HG03575 (cell line): Measurements from ENCODE around the gene LAMB3.

ENCODE experiments used
- ATAC-seq: cut with Tn5 transposase; IDR thresholded peaks from one replicate; pipeline ENCODE4 v1.9.1; 2021; ENCODE audit not compliant: unreplicated experiment, insufficient number of reproducible peaks, low FRiP score; ENCODE audit errors: extremely low read depth

The LAMB3 gene

DNA sequence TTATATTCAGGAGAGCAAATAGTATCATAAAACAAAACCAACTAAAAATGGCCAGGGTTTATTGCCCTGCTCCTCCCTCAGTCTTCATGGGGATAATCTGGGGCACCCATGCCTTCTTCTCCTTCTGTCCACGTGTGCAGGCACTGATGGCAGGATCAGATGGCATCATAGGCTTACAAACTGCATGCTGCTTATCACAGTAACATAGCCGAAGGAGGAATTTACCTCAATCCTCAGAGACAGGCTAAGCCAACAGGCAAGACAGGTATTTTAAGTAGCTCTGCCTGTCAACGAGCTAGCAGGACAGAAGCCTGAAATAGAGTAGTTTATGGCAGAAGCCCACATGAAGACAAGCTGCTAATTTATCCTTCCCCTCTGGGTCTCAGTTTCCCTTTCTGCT, 9.4 kb downstream of the LAMB3 start:
- ATAC-seq: no peak

DNA sequence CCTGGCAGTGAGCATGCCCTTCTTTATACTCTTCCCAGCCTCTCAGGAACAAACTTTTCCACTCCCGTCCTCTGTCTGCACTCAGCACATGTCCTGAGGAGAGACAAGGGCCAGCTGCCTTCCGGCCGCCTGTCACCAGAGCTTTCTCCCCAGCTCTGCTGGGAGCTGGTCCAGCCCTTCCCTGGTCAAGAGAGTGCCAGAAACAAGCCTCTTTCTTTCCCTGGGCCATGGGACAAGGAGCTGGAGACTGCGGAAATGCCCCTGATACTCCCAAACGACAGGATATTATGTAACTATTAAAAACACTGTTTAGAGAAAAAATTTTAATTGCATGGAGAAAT, 10.4 kb downstream of the LAMB3 start:
- ATAC-seq: no peak

DNA sequence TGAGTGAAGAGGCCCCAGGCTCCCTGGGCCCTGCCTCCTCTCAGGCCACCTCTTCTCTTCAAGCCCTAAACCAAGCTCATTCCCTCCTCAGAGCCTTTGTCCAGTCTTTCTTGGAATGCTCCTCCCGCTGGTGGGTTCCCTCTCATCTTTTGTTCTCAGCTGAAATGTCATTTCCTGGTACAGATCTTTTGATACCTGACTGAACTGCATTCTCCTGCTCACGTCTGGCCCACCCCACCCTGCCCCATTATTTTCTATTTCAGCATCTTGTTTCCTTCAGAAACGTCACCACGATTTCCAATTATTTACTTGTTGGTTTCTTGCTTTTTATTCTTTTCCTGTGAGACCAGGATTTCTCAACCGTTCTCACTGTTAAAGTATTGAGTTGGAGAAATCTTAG, 16.4 kb downstream of the LAMB3 start:
- ATAC-seq: no peak

DNA sequence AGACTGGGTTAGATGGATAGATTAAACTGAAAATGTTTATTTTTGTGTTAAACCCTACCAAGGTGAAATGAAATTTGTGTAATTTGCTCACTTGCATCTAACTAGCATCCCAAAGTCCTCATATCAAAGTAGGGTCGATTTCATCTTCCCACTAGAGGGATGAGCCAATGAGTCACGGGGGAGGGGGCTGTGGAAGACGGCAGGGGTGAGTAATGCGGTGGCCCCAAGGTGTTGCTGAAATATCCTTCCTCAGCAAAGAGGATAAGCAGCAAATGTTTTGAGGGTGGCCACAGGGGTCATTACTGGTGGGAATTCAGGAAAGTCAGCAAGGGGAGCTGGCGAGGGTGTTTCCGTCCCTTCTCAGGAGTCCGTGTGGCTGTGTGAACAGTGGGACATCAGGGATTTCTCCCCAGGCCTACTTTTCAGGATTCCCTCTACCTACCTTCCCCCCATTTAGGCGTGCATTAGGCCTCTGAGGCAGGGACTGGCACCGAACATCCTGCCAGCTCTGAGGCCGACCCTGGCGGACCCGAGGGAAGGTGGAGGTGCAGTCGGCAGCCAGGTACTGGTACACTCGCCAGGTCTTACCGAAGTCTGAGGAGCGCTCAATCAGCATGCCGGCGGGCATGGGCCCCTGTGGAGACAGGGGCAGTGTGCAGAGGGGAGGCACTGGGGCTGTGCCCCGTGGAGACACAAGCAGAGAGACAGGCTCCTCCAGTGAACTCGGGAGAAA, 18.1 kb downstream of the LAMB3 start:
- no peak for ATAC-seq

DNA sequence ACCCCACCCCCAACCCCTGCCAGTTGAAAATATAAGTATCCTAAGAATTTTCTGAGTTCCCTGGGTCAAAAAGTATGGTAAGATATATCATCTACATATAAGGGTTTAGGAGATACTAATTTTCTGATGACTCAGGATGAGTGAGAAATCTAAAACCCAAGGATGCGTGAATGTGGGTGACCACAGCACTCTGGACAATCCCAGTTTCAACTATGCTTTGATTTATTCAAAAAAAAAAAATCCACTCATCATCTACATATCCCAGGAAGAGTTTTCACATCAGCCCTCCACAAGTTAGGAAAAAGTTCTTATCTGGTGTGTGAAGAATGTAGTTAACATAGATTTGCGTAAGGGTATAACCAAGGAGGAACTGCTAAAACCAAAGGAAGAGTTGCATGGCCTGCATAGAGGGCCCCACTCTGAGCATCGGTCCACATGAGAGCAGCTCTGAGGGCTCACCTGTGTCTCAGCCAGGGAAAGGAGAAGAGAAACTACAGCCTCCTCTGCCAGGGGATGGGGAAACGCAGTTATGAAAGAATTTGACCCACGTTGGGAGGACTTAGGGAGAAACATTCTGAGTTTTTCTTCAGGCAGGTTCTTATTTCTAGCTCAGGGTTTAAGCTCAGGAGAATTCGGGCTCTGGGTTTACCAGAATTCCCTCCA, 18.8 kb downstream of the LAMB3 start:
- ATAC-seq: no peak

DNA sequence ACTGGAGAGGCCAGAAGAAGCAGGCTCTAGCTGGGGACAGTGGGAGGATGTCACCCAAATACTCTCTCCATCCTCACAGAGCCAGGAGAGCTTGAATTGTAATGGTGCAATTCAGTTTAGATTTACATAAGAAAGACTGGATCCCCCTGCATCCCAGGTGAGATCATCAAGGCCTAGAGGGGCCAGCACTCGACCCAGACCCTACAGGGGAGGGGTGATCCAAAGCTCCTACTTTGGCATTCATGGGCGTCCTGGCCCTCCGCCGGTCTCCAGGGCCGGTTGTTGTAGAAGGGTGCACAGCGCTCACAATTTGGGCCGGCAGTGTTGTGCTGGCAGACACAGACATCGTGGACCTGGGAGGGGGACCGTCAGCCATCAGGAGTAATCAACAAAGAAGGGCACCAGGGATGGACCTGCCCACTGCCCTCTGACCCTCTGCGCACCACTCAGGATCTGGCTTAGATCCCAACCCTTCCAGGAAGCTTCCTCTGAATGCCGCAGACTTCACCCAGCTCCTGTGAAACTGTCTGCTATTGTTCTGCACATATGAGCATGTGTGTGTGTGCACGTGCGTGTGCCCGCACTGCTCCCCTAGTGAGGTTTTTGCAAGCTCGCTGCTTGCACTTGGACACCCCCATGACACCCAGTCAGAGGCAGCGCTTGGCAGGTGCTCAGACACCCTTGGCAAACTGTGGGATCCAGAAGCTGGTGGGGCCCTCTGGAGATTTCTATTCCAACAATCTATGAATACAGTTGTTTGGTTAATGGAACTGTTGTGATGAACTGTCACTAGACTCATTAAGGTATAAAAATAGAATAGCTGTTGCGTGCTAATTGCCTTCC, 21.6 kb downstream of the LAMB3 start:
- ATAC-seq: no peak

DNA sequence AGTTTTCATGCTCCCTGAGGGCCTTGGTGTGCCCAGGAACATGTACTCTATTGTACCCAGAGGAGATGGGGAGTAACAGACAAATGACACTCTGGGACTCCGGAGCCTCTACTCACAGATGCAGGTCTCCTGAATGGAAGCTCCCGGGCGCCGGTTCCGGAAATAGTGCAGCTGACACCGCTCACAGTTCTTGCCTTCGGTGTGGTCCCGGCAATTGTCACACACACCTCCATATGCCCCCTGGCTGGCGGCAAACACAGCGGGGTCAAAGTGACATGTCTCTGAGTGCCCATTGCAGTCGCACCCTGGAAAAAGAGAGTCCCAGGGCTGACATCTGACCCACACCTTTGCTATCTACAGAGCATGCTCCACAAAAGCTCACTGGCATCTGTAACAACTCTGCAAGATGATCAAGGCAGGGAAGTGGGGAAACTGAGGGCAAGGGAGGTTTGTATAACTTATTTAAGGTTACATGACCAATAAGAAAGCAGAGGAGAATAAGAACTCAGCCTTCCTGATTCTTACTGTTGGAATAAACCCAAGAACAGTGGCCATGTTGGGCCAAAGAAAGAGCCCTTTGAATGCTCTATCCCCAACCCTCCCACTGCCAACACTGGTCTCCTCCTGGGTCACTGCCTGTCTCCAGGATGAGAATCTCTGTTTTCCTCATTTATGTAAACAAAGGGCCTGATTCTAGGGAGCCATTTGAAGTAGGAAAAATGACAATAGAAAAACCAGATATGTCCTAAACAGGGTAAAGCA, 22.4 kb downstream of the LAMB3 start:
- no peak for ATAC-seq

DNA sequence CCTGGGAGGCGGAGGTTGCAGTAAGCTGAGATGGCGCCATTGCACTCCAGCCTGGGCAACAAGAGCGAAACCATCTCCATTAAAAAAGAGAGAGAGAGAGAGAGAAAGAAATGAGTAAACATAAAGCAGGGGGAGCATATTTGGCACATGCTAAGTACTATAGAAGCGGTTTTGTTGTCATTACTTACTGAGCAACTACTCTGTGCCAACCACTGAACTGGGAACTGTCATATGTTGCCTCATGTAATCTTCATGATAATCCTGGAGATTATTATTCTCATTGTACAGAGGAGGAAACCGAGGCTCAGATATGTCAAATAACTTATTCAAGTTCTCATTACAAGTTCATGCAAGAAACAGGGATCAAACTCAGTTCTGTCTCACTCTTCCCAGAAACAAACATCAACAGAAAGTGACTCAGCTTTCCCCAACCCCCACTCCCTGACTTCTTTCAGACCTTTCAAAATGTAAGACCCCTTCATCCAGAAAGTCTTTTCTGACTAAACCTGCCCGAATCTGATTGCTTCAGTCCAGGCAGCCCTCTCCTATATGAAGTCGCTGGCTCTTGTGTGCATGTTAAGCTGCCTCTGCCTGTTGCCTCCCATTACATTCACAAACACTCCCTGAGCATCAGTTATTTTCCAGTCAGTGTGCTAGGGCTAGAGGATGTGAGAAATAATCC, 23.5 kb downstream of the LAMB3 start:
- ATAC-seq: no peak

DNA sequence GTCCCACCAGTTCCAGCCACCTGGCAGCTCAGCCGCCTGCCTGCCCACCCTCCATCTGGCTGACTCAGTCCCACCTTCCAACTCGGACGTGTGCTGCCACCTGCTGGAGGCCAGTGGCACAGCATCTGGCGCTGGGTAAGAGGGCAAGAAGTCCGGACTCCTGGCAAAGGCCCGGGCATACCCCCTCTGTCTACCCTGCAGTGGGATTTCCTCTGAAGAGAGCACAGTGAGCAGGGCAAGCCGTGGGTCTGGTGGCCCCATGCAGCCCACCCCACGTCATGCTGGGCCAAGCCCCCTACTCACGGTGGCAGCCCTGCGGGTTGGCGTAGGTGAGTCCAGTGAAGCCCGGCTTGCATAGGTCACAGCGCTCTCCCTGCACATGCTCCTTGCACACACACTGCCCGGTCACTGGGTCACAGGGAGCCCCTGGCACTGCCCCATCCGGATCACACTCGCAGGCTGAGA, 24.5 kb downstream of the LAMB3 start:
- ATAC-seq: peak; percentile 73

DNA sequence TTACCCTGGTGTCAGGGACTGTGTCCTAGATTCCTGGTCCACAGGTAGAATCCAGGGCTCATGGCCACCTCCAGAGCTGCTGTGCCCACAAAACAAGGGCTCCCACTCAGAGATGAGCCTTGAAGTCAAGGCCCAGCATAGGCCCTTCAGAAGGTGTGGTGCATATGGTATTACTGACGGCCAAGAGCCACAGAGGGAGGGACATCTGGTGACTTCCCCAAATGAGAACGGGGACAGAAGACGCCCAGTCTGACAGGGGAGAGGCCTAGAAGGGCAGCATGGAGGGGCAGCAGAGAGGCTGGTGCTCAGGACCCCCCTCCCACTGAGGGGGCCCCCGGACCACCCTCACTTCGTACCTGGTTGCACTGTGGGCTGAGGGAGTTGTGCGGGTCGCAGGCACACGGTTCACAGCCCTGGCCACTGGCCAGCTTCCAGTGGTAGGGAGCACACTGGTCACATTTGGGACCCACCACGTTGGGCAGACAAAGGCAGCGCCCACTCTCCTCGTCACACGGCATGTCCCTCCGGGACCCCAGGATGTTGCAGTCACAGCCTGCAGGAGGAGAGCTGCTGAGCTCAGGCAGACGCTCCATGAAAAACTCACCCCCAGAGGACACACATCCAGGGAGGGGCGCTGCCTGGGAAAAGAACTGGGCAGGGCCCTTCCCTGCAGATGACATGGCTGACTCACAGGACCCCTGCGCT, 25.0 kb downstream of the LAMB3 start:
- peak; percentile 19 for ATAC-seq

DNA sequence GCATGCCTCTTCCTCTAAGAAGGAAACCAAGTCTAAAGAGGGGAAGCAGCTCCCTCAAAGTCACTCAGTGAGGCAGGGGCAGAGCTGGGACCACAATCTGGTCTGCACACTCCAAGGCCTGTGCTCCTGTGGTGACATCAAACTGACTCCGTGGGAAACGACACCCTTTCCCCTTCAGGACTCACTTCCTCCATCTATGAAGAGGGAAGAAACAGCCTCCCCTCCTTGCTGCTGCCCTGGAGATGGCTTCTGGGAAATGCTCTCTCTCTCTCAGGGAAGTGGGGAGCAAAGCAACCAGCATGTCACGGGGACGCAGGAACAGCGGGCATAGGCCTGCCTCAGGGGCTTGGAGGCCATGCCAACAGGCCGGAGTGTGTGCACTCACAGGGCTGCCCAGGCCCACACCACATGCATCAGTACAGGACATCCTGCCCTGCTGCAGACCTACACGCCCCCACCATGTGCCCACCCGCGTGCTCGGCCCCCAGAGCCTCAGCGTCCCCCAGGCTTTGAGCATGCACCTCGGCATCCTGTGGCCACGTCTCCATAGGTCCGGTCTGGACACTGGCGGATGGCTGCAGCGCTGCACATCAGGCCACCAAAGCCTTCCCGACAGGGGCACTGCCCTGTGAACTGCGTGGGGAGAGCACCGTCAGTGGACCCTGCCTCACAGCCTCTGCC, 25.7 kb downstream of the LAMB3 start:
- ATAC-seq: no peak

DNA sequence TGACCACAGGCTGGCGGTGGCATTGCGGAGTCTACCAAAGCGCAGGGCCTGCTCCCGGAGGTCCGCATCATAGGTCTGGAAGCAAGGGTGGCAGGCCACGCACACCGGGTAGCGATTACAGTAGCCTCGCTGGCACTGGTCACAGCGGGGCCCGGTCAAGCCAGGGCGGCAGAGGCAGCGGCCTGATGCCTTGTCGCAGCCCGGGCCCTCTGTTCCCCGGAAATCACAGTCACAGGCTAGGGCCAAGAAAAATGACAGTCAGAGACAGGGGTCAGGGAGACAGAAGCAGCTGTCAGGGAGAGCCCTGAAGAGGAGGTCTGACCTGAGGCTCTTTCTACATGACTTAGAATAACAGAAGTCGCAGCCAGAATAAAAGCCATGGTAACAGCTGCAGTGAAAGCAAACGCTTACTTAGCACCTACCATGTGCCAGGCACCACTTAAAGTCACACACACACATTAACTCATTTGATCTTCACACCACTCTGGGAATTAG, 26.4 kb downstream of the LAMB3 start:
- no peak for ATAC-seq

DNA sequence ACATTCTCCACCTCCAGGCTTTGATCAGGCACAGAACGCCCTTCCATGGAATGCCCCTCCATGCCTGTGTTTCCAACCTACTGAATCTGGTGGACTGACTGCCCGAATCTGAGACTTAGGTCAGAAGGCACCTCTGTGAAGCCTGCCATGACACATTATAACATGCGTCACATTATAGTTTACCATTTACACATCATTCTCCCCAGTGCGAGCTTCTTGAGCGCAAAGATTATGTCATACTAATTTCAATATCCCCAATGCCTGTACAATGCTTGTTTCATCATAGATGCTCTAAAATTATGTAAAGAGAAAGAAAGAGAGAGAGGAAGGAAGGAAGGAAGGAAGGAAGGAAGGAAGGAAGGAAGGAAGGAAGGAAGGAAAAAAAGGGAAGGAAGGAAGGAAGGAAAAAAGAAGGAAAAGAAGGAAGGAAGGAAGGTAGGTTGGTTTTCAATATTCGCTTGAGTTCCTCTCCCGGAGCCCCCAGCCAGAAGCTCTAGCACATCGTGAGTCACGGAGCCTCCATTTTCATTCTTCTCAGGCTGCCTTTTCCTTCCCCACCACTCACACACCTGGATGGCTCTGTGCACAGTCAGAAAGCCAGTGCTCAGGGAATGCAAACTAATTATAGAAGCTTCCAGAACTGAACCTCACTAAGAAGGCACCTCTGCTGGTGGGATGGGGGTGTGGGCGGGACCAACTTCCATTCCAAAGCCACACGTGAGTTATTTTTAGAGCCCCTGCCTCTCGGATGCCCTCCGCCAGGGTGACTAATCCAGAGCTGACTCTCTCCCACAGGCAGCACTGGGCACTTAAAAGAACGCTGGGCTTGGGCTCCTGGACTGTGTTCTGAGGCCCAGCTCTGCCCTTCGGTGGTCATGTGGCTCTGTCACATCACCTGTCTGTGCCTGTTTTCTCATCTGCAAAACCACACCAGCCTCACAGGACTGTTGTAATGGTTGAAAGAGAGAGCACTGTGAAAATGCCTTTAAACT, 27.4 kb downstream of the LAMB3 start:
- ATAC-seq: no peak

DNA sequence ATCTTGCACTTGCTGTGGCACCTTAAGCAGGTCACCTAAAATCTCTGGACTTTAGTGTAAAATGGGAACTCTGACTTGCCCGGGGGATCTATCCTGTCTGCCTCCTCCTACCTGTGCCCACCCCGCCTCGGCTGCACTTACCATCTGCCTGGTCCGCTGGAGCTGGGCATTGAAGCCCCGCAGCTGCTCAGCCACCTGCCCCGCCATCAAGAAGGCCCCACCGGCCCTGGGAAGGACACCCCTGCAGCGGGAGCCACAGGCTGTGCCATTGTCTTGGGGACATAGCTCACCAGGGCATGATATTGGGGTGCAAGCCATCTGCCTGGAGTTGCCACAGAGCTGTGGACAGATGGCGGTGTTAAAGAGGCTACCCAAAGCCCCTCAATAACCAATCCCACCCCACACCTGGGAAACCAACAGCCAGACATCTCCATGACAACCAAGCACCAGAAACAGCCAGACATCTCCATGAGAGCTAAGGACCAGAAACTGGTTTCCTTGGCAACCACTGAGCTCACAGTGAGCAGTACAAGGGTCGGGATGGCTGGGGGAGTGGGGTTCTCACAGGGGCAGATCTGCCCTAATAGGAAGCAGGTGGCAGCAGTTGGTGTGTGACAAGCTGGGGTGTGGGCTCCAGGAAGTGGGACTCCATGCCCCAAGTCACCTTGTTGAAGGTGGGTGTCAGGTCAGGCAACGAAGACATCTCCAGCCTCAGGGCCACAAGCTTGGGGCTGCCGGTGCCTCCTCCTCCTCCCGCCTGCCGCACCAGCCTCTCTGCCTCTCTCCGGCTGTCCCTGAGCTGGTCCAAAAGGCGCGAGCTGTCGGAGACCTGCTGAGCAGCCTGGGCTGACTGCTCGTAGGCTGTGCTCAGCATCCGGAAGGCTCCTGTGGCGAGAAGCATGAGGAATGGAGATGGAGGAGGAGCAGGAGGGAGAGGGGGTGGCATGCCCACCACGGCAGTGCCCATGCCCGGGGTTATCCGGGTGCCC, 29.1 kb downstream of the LAMB3 start:
- ATAC-seq: no peak
